GM23338 (cell line): ENCODE measurements around the gene SLC28A1. TPM values are rescaled to one million over a fixed set of nuclear protein-coding genes. Genes with fewer than 3 reads are reported as not detected.

Experiments
- ATAC-seq: fragments of 200-7000 bp; cut with Tn5 transposase; 3 replicates; pipeline ENCODE4 v1.9.1; 2020
- DNase-seq: peaks from one replicate; pipeline ENCODE4 v3.0.0-alpha.2; 2015; ENCODE audit warnings: low spot score
- H2AFZ ChIP-seq: fragments of 200-600 bp; sonication (generic); 2 replicates; pipeline ENCODE4 v1.8.0; 2016; ENCODE audit warnings: antibody characterized with exemption, mild to moderate bottlenecking, moderate library complexity
- H3F3A ChIP-seq: fragments of 200-600 bp; sonication (generic); replicated peaks from 2 replicates; pipeline ENCODE4 v1.8.0; 2017; ENCODE audit warnings: antibody characterized with exemption, mixed run types, low read depth
- H3K27ac ChIP-seq: fragments of 200-600 bp; sonication (generic); 2 replicates; pipeline ENCODE4 v1.6.1; 2016; ENCODE audit warnings: low read depth
- H3K27me3 ChIP-seq: fragments of 200-600 bp; sonication (generic); 2 replicates; pipeline ENCODE4 v1.8.0; 2016; ENCODE audit warnings: mild to moderate bottlenecking, mixed run types, moderate library complexity; ENCODE audit not compliant: insufficient read depth
- H3K36me3 ChIP-seq: fragments of 200-600 bp; sonication (generic); 2 replicates; pipeline ENCODE4 v1.8.0; 2016; ENCODE audit warnings: mild to moderate bottlenecking; ENCODE audit not compliant: insufficient read depth
- H3K4me1 ChIP-seq: fragments of 200-600 bp; sonication (generic); 2 replicates; pipeline ENCODE4 v1.8.0; 2016; ENCODE audit warnings: mild to moderate bottlenecking, moderate library complexity; ENCODE audit not compliant: insufficient read depth
- H3K4me2 ChIP-seq: fragments of 200-600 bp; sonication (generic); 2 replicates; pipeline ENCODE4 v1.7.1; 2017; ENCODE audit warnings: mixed run types
- H3K4me3 ChIP-seq: fragments of 200-600 bp; sonication (generic); 2 replicates; pipeline ENCODE4 v1.6.1; 2016; ENCODE audit warnings: mixed run types
- H3K79me2 ChIP-seq: fragments of 200-600 bp; sonication (generic); replicated peaks from 2 replicates; pipeline ENCODE4 v1.8.0; 2017; ENCODE audit warnings: mild to moderate bottlenecking; ENCODE audit not compliant: insufficient read depth
- H3K9me2 ChIP-seq: fragments of 200-600 bp; sonication (generic); 2 replicates; pipeline ENCODE4 v1.8.0; 2017; ENCODE audit not compliant: insufficient read depth
- H4K20me1 ChIP-seq: fragments of 200-600 bp; sonication (generic); replicated peaks from 2 replicates; pipeline ENCODE4 v1.8.0; 2017; ENCODE audit warnings: mild to moderate bottlenecking; ENCODE audit not compliant: insufficient read depth
- H3K27ac Mint-ChIP-seq: 2 replicates; pipeline ENCODE4 v1.8.0; 2020; ENCODE audit warnings: inconsistent platforms, mild to moderate bottlenecking, moderate library complexity, mixed read lengths
- H3K27me3 Mint-ChIP-seq: 3 replicates; pipeline ENCODE4 v1.8.0; 2022; ENCODE audit warnings: low read depth, mild to moderate bottlenecking, moderate library complexity, mixed read lengths, inconsistent platforms; ENCODE audit not compliant: insufficient read depth, poor library complexity
- H3K36me3 Mint-ChIP-seq: 3 replicates; pipeline ENCODE4 v1.8.0; 2021; ENCODE audit warnings: low read depth, mild to moderate bottlenecking, inconsistent platforms, moderate library complexity, mixed read lengths
- H3K4me1 Mint-ChIP-seq: 3 replicates; pipeline ENCODE4 v1.8.0; 2020; ENCODE audit warnings: mild to moderate bottlenecking, inconsistent platforms, mixed read lengths
- H3K4me3 Mint-ChIP-seq: 3 replicates; pipeline ENCODE4 v1.8.0; 2021; ENCODE audit warnings: moderate library complexity, mild to moderate bottlenecking, inconsistent platforms, mixed read lengths
- H3K9me3 Mint-ChIP-seq: 3 replicates; pipeline ENCODE4 v1.8.0; 2020; ENCODE audit warnings: moderate library complexity, mild to moderate bottlenecking, inconsistent platforms, mixed read lengths
- CREB1 ChIP-seq: fragments of 250-450 bp; sonication (Bioruptor Pico); IDR thresholded peaks from 2 replicates; pipeline ENCODE4 v1.5.0; 2020; ENCODE audit warnings: low read depth, mild to moderate bottlenecking, moderate library complexity
- CTCF ChIP-seq, 2 experiments: fragments of 200-600 bp in 1 of 2; sonication (generic) in 1 of 2; conservative IDR thresholded peaks; 2 replicates each; pipeline versions ENCODE4 v1.5.1 to v1.6.1; 2016 to 2017; ENCODE audit warnings: antibody characterized with exemption in 2 of 2, low read depth in 2 of 2, mild to moderate bottlenecking in 2 of 2, moderate library complexity in 1 of 2
- EZH2 ChIP-seq: fragments of 200-600 bp; sonication (generic); IDR thresholded peaks from one replicate; pipeline ENCODE4 v1.8.0; 2017; ENCODE audit warnings: antibody characterized with exemption, mild to moderate bottlenecking, low read depth; ENCODE audit not compliant: unreplicated experiment
- EZH2phosphoT487 ChIP-seq: fragments of 200-600 bp; sonication (generic); IDR thresholded peaks from one replicate; pipeline ENCODE4 v1.8.1; 2018; ENCODE audit warnings: antibody characterized with exemption; ENCODE audit not compliant: unreplicated experiment
- JUNB ChIP-seq: IDR thresholded peaks from one replicate; pipeline ENCODE4 v1.6.1; 2016; ENCODE audit warnings: antibody characterized with exemption; ENCODE audit not compliant: unreplicated experiment
- NANOG ChIP-seq: IDR thresholded peaks from 2 replicates; pipeline ENCODE4 v1.6.1; 2016; ENCODE audit warnings: antibody characterized with exemption, borderline replicate concordance
- POLR2AphosphoS5 ChIP-seq: IDR thresholded peaks from 2 replicates; pipeline ENCODE4 v1.6.1; 2016; ENCODE audit warnings: antibody characterized with exemption, low read depth
- STAT1 ChIP-seq: IDR thresholded peaks from one replicate; pipeline ENCODE4 v1.6.1; 2016; ENCODE audit warnings: antibody characterized with exemption; ENCODE audit not compliant: unreplicated experiment
- ZNF114 ChIP-seq: fragments of 250-450 bp; sonication (Bioruptor Pico); IDR thresholded peaks from 2 replicates; pipeline ENCODE4 v1.5.0; 2020; ENCODE audit warnings: mild to moderate bottlenecking, moderate library complexity
- ZNF331 ChIP-seq: fragments of 250-450 bp; sonication (Bioruptor Pico); IDR thresholded peaks from 2 replicates; pipeline ENCODE4 v1.5.0; 2020; ENCODE audit warnings: low read depth, mild to moderate bottlenecking, moderate library complexity
- polyA plus RNA-seq: library from polyadenylated mRNA; unstranded; fragments of >200 nt; fragmentation: Nextera tagmentation; extraction: Ambion mirVana; gene quantifications from 2 replicates; pipeline ENCODE4 v1.2.1, GENCODE V29; 2016
- total RNA-seq: library from RNA; depleted of rRNA; stranded (reverse); fragments of >200 nt; shearing (Covaris generic); gene quantifications from 2 replicates; pipeline ENCODE4 v1.2.3, GENCODE V29; 2014
- TF ChIP-seq, protein P1 (sequence below): IDR thresholded peaks from one replicate; pipeline ENCODE4 v1.6.1; 2018; ENCODE audit warnings: antibody characterized with exemption; ENCODE audit not compliant: unreplicated experiment
- TF ChIP-seq, protein P2 (sequence below): IDR thresholded peaks from 2 replicates; pipeline ENCODE4 v1.6.1; 2016; ENCODE audit warnings: antibody characterized with exemption
- TF ChIP-seq, protein P3 (sequence below): fragments of 250-450 bp; sonication (Bioruptor Pico); IDR thresholded peaks from 2 replicates; pipeline ENCODE4 v1.5.0; 2020; ENCODE audit warnings: mild to moderate bottlenecking, moderate library complexity

The SLC28A1 gene
- total and polyA plus RNA-seq, 2 experiments from 2014 or later = not detected

- Histone ChIP-seq H3K9me2 (no peaks in the 10 kb centered on the region), H3K4me3 (no peak overlapping the region), H3K27ac (no peak overlapping the region), H3K79me2 (no peaks in the 10 kb centered on the region), H4K20me1 (no peaks in the 10 kb centered on the region), H3K4me2 (no peak overlapping the region), H3K27me3 (no peaks in the 10 kb centered on the region), H3K4me1 (no peaks in the 10 kb centered on the region), H3K36me3 (no peaks in the 10 kb centered on the region), H2AFZ (no peak overlapping the region), H3F3A (no peaks in the 10 kb centered on the region)
- Mint-ChIP-seq H3K27ac (no peak overlapping the region), H3K27me3 (peaks cover 5% of the 10 kb centered on the region), H3K36me3 (no peaks in the 10 kb centered on the region), H3K9me3 (no peaks in the 10 kb centered on the region), H3K4me3 (no peak overlapping the region), H3K4me1 (peaks cover 5% of the 10 kb centered on the region)
- TF ChIP-seq ZNF114 (CRISPR knock-in tag) (no peak), STAT1 (no peak), CTCF (conservative IDR thresholded peaks at IDR 0.05; ENCODE audit: low read depth in 2 of 2) (no peak), CREB1 (no peak), ZNF331 (CRISPR knock-in tag) (no peak), POLR2AphosphoS5 (no peak), NANOG (no peak), EZH2phosphoT487 (no peak), JUNB (no peak), EZH2 (no peak)
- TF ChIP-seq, protein P1, sequence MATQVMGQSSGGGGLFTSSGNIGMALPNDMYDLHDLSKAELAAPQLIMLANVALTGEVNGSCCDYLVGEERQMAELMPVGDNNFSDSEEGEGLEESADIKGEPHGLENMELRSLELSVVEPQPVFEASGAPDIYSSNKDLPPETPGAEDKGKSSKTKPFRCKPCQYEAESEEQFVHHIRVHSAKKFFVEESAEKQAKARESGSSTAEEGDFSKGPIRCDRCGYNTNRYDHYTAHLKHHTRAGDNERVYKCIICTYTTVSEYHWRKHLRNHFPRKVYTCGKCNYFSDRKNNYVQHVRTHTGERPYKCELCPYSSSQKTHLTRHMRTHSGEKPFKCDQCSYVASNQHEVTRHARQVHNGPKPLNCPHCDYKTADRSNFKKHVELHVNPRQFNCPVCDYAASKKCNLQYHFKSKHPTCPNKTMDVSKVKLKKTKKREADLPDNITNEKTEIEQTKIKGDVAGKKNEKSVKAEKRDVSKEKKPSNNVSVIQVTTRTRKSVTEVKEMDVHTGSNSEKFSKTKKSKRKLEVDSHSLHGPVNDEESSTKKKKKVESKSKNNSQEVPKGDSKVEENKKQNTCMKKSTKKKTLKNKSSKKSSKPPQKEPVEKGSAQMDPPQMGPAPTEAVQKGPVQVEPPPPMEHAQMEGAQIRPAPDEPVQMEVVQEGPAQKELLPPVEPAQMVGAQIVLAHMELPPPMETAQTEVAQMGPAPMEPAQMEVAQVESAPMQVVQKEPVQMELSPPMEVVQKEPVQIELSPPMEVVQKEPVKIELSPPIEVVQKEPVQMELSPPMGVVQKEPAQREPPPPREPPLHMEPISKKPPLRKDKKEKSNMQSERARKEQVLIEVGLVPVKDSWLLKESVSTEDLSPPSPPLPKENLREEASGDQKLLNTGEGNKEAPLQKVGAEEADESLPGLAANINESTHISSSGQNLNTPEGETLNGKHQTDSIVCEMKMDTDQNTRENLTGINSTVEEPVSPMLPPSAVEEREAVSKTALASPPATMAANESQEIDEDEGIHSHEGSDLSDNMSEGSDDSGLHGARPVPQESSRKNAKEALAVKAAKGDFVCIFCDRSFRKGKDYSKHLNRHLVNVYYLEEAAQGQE = no peak
- TF ChIP-seq, protein P2, sequence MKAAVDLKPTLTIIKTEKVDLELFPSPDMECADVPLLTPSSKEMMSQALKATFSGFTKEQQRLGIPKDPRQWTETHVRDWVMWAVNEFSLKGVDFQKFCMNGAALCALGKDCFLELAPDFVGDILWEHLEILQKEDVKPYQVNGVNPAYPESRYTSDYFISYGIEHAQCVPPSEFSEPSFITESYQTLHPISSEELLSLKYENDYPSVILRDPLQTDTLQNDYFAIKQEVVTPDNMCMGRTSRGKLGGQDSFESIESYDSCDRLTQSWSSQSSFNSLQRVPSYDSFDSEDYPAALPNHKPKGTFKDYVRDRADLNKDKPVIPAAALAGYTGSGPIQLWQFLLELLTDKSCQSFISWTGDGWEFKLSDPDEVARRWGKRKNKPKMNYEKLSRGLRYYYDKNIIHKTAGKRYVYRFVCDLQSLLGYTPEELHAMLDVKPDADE = no peak
- TF ChIP-seq, protein P3, sequence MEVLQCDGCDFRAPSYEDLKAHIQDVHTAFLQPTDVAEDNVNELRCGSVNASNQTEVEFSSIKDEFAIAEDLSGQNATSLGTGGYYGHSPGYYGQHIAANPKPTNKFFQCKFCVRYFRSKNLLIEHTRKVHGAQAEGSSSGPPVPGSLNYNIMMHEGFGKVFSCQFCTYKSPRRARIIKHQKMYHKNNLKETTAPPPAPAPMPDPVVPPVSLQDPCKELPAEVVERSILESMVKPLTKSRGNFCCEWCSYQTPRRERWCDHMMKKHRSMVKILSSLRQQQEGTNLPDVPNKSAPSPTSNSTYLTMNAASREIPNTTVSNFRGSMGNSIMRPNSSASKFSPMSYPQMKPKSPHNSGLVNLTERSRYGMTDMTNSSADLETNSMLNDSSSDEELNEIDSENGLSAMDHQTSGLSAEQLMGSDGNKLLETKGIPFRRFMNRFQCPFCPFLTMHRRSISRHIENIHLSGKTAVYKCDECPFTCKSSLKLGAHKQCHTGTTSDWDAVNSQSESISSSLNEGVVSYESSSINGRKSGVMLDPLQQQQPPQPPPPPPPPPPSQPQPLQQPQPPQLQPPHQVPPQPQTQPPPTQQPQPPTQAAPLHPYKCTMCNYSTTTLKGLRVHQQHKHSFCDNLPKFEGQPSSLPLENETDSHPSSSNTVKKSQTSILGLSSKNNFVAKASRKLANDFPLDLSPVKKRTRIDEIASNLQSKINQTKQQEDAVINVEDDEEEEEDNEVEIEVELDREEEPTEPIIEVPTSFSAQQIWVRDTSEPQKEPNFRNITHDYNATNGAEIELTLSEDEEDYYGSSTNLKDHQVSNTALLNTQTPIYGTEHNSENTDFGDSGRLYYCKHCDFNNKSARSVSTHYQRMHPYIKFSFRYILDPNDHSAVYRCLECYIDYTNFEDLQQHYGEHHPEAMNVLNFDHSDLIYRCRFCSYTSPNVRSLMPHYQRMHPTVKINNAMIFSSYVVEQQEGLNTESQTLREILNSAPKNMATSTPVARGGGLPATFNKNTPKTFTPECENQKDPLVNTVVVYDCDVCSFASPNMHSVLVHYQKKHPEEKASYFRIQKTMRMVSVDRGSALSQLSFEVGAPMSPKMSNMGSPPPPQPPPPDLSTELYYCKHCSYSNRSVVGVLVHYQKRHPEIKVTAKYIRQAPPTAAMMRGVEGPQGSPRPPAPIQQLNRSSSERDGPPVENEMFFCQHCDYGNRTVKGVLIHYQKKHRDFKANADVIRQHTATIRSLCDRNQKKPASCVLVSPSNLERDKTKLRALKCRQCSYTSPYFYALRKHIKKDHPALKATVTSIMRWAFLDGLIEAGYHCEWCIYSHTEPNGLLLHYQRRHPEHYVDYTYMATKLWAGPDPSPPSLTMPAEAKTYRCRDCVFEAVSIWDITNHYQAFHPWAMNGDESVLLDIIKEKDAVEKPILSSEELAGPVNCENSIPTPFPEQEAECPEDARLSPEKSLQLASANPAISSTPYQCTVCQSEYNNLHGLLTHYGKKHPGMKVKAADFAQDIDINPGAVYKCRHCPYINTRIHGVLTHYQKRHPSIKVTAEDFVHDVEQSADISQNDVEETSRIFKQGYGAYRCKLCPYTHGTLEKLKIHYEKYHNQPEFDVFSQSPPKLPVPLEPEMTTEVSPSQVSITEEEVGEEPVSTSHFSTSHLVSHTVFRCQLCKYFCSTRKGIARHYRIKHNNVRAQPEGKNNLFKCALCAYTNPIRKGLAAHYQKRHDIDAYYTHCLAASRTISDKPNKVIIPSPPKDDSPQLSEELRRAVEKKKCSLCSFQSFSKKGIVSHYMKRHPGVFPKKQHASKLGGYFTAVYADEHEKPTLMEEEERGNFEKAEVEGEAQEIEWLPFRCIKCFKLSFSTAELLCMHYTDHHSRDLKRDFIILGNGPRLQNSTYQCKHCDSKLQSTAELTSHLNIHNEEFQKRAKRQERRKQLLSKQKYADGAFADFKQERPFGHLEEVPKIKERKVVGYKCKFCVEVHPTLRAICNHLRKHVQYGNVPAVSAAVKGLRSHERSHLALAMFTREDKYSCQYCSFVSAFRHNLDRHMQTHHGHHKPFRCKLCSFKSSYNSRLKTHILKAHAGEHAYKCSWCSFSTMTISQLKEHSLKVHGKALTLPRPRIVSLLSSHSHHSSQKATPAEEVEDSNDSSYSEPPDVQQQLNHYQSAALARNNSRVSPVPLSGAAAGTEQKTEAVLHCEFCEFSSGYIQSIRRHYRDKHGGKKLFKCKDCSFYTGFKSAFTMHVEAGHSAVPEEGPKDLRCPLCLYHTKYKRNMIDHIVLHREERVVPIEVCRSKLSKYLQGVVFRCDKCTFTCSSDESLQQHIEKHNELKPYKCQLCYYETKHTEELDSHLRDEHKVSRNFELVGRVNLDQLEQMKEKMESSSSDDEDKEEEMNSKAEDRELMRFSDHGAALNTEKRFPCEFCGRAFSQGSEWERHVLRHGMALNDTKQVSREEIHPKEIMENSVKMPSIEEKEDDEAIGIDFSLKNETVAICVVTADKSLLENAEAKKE = no peak
- ATAC-seq (no peak), DNase-seq (no peak)
Observed at GRCh38 chr15:84885801-84886200, 1.3 kb downstream of the SLC28A1 start.
